ENCODE results near the gene PKD1L1.

DNA sequence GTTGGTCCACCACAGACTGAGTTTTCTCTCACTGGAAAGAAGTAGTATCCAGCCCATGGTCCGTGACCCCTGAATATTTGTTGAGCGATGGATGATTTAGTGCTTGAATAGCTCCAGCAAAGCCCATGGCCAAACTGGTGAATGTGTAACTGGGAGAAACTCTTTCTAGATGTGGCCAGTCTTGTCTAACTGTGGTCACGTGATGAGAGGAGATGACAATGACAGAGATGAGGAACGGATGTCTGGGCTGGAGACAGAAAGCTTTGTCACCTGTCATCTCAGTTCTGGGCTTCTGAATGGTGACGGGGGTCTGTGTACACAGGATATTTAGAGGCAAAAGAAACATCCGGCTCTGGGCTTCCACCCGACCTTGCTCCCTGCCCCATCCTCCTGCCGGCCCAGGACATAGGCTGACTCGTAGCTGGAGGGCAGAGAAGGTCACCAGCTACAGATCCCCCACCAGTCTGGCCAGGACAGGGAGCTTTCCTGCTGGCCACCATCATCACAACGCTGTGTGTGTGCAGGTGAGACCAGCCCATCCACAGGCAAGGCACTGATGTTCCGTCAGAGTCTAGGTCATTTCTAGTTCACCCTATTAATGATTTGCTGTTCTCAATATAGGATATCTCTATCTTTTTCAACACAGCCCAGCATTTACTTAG, 213.8 kb downstream of the PKD1L1 start:
- TF ChIP-seq, protein P1, sequence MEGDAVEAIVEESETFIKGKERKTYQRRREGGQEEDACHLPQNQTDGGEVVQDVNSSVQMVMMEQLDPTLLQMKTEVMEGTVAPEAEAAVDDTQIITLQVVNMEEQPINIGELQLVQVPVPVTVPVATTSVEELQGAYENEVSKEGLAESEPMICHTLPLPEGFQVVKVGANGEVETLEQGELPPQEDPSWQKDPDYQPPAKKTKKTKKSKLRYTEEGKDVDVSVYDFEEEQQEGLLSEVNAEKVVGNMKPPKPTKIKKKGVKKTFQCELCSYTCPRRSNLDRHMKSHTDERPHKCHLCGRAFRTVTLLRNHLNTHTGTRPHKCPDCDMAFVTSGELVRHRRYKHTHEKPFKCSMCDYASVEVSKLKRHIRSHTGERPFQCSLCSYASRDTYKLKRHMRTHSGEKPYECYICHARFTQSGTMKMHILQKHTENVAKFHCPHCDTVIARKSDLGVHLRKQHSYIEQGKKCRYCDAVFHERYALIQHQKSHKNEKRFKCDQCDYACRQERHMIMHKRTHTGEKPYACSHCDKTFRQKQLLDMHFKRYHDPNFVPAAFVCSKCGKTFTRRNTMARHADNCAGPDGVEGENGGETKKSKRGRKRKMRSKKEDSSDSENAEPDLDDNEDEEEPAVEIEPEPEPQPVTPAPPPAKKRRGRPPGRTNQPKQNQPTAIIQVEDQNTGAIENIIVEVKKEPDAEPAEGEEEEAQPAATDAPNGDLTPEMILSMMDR (IDR thresholded peaks at IDR 0.05), result no peak
- TF ChIP-seq POLR2A (IDR thresholded peaks at IDR 0.05), result no peak
